K562 (cell line): ENCODE measurements around the gene TMEM217. TPM values are rescaled to one million over a fixed set of nuclear protein-coding genes. Genes with fewer than 3 reads are reported as not detected.

Experiments used
- ARID3A ChIP-seq: IDR thresholded peaks from 2 replicates; pipeline ENCODE4 v1.6.1; 2012; ENCODE audit warnings: low read depth, low read length, improper control_type of control experiment, borderline replicate concordance
- KDM5B ChIP-seq: fragments of 200-600 bp; sonication (generic); IDR thresholded peaks from 2 replicates; pipeline ENCODE4 v1.6.1; 2012; ENCODE audit warnings: low read depth, mild to moderate bottlenecking, moderate library complexity, low read length, control low read depth, inconsistent platforms; ENCODE audit not compliant: insufficient replicate concordance
- ZNF586 ChIP-seq: fragments of 450-650 bp; formaldehyde crosslinking; conservative IDR thresholded peaks from 2 replicates; pipeline ENCODE4 v1.4.0; 2020; ENCODE audit warnings: mild to moderate bottlenecking, moderate library complexity
- polyA plus RNA-seq, 8 experiments: library from polyadenylated mRNA; depleted of rRNA in 4 of 8; stranded (reverse) in 5 of 8; unstranded in 3 of 8; fragments of >200 nt; fragmentation: Nextera tagmentation in 2 of 8; fragmentation: Illumina TruSeq in 1 of 8; extraction: Ambion mirVana in 2 of 8; extraction: Trizol in 1 of 8; gene quantifications; 2 replicates each; pipeline versions ENCODE4 v1.2.1 to v1.2.3, GENCODE V29; 2011 to 2014; ENCODE audit warnings: inconsistent platforms in 1 of 8, missing spikeins in 1 of 8
- total RNA-seq, 7 experiments: library from RNA; depleted of rRNA in 6 of 7; stranded (reverse); fragments of >200 nt in 6 of 7; fragmentation: Illumina TruSeq in 2 of 7; extraction: Trizol in 2 of 7; gene quantifications; 2 replicates each; pipeline versions ENCODE4 v1.2.1 to v1.2.3, GENCODE V29; 2011 to 2021; ENCODE audit warnings: low replicate concordance in 1 of 7
- TF ChIP-seq, protein P1 (sequence below): fragments of 200-600 bp; sonication (generic); IDR thresholded peaks from one replicate; pipeline ENCODE4 v1.6.1; 2012; ENCODE audit warnings: mild to moderate bottlenecking, low read depth, low read length, inconsistent platforms
- TF ChIP-seq, protein P2 (sequence below): fragments of 450-650 bp; IDR thresholded peaks from 2 replicates; pipeline ENCODE4 v1.7.0; 2016; ENCODE audit warnings: borderline replicate concordance
- TF ChIP-seq, protein P3 (sequence below): sonication (generic); formaldehyde crosslinking; IDR thresholded peaks from 2 replicates; pipeline ENCODE4 v1.8.0; 2022; ENCODE audit warnings: mild to moderate bottlenecking, missing genetic modification reagents

The TMEM217 gene
- total and polyA plus RNA-seq, 9 of the 15 experiments (the other 6 are each of a cell fraction or from before 2014, with no cell fraction given): 1.3 to 8.0 (median 1.9) TPM

GRCh38 chr6:37202788-37203491 is 55.0 kb downstream of the TMEM217 start (continued):
- TF ChIP-seq, protein P1, sequence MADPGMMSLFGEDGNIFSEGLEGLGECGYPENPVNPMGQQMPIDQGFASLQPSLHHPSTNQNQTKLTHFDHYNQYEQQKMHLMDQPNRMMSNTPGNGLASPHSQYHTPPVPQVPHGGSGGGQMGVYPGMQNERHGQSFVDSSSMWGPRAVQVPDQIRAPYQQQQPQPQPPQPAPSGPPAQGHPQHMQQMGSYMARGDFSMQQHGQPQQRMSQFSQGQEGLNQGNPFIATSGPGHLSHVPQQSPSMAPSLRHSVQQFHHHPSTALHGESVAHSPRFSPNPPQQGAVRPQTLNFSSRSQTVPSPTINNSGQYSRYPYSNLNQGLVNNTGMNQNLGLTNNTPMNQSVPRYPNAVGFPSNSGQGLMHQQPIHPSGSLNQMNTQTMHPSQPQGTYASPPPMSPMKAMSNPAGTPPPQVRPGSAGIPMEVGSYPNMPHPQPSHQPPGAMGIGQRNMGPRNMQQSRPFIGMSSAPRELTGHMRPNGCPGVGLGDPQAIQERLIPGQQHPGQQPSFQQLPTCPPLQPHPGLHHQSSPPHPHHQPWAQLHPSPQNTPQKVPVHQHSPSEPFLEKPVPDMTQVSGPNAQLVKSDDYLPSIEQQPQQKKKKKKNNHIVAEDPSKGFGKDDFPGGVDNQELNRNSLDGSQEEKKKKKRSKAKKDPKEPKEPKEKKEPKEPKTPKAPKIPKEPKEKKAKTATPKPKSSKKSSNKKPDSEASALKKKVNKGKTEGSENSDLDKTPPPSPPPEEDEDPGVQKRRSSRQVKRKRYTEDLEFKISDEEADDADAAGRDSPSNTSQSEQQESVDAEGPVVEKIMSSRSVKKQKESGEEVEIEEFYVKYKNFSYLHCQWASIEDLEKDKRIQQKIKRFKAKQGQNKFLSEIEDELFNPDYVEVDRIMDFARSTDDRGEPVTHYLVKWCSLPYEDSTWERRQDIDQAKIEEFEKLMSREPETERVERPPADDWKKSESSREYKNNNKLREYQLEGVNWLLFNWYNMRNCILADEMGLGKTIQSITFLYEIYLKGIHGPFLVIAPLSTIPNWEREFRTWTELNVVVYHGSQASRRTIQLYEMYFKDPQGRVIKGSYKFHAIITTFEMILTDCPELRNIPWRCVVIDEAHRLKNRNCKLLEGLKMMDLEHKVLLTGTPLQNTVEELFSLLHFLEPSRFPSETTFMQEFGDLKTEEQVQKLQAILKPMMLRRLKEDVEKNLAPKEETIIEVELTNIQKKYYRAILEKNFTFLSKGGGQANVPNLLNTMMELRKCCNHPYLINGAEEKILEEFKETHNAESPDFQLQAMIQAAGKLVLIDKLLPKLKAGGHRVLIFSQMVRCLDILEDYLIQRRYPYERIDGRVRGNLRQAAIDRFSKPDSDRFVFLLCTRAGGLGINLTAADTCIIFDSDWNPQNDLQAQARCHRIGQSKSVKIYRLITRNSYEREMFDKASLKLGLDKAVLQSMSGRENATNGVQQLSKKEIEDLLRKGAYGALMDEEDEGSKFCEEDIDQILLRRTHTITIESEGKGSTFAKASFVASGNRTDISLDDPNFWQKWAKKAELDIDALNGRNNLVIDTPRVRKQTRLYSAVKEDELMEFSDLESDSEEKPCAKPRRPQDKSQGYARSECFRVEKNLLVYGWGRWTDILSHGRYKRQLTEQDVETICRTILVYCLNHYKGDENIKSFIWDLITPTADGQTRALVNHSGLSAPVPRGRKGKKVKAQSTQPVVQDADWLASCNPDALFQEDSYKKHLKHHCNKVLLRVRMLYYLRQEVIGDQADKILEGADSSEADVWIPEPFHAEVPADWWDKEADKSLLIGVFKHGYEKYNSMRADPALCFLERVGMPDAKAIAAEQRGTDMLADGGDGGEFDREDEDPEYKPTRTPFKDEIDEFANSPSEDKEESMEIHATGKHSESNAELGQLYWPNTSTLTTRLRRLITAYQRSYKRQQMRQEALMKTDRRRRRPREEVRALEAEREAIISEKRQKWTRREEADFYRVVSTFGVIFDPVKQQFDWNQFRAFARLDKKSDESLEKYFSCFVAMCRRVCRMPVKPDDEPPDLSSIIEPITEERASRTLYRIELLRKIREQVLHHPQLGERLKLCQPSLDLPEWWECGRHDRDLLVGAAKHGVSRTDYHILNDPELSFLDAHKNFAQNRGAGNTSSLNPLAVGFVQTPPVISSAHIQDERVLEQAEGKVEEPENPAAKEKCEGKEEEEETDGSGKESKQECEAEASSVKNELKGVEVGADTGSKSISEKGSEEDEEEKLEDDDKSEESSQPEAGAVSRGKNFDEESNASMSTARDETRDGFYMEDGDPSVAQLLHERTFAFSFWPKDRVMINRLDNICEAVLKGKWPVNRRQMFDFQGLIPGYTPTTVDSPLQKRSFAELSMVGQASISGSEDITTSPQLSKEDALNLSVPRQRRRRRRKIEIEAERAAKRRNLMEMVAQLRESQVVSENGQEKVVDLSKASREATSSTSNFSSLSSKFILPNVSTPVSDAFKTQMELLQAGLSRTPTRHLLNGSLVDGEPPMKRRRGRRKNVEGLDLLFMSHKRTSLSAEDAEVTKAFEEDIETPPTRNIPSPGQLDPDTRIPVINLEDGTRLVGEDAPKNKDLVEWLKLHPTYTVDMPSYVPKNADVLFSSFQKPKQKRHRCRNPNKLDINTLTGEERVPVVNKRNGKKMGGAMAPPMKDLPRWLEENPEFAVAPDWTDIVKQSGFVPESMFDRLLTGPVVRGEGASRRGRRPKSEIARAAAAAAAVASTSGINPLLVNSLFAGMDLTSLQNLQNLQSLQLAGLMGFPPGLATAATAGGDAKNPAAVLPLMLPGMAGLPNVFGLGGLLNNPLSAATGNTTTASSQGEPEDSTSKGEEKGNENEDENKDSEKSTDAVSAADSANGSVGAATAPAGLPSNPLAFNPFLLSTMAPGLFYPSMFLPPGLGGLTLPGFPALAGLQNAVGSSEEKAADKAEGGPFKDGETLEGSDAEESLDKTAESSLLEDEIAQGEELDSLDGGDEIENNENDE: no peak
- TF ChIP-seq ARID3A (peak; percentile 79; the same call in 1 of the 2 replicates), ZNF586 (CRISPR knock-in tag) (no peak), KDM5B (no peak)
- TF ChIP-seq, protein P2, sequence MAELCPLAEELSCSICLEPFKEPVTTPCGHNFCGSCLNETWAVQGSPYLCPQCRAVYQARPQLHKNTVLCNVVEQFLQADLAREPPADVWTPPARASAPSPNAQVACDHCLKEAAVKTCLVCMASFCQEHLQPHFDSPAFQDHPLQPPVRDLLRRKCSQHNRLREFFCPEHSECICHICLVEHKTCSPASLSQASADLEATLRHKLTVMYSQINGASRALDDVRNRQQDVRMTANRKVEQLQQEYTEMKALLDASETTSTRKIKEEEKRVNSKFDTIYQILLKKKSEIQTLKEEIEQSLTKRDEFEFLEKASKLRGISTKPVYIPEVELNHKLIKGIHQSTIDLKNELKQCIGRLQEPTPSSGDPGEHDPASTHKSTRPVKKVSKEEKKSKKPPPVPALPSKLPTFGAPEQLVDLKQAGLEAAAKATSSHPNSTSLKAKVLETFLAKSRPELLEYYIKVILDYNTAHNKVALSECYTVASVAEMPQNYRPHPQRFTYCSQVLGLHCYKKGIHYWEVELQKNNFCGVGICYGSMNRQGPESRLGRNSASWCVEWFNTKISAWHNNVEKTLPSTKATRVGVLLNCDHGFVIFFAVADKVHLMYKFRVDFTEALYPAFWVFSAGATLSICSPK: no peak
- TF ChIP-seq, protein P3, sequence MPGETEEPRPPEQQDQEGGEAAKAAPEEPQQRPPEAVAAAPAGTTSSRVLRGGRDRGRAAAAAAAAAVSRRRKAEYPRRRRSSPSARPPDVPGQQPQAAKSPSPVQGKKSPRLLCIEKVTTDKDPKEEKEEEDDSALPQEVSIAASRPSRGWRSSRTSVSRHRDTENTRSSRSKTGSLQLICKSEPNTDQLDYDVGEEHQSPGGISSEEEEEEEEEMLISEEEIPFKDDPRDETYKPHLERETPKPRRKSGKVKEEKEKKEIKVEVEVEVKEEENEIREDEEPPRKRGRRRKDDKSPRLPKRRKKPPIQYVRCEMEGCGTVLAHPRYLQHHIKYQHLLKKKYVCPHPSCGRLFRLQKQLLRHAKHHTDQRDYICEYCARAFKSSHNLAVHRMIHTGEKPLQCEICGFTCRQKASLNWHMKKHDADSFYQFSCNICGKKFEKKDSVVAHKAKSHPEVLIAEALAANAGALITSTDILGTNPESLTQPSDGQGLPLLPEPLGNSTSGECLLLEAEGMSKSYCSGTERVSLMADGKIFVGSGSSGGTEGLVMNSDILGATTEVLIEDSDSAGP (CRISPR knock-in tag): no peak
